Vagina (tissue), 2 donors: ENCODE measurements around the gene ACTA2.

ENCODE experiments used
- CTCF ChIP-seq, 3 experiments: fragments of 450-650 bp in 2 of 3; fragments of 200-600 bp in 1 of 3; sonication (generic) in 1 of 3; IDR thresholded peaks; one replicate each; pipeline ENCODE4 v1.5.1; 2017 to 2019; ENCODE audit warnings: antibody characterized with exemption in 3 of 3, mild to moderate bottlenecking in 2 of 3, moderate library complexity in 2 of 3
- POLR2A ChIP-seq, 2 donors: fragments of 450-650 bp; IDR thresholded peaks; one replicate each; pipeline ENCODE4 v1.6.1; 2017; ENCODE audit warnings: antibody characterized with exemption in 2 of 2, mild to moderate bottlenecking in 2 of 2, moderate library complexity in 2 of 2

- TF ChIP-seq POLR2A (IDR thresholded peaks at IDR 0.05) (no peak), CTCF (IDR thresholded peaks at IDR 0.05) (no peak)
Observed at GRCh38 chr10:88946965-88947590, 5.5 kb downstream of the ACTA2 start.
